CD4-positive, alpha-beta memory T cell (primary cell): ENCODE measurements around the gene RTN4. TPM values are rescaled to one million over a fixed set of nuclear protein-coding genes. Genes with fewer than 3 reads are reported as not detected.
"Not testable (repeated sequence)": the region's sequence is repeated elsewhere in the genome, so short reads cannot be mapped to it uniquely, and the experiment has no call there.

Experiments used
- CTCF ChIA-PET: fragments of 350-600 bp; sonication (Branson Sonifier 250); formaldehyde crosslinking; loops from one replicate; lab custom pipeline; 2021; ENCODE audit warnings: inconsistent platforms; ENCODE audit not compliant: partially characterized antibody; lab: Charles Lee
- POLR2A ChIA-PET: fragments of 350-600 bp; sonication (Branson Sonifier 250); formaldehyde crosslinking; loops from one replicate; lab custom pipeline; 2021; ENCODE audit not compliant: partially characterized antibody; lab: Charles Lee
- DNase-seq, 5 donors: peaks; one replicate each; pipeline versions ENCODE4 v3.0.0 to v3.0.0-alpha.2; 2020 to 2022; ENCODE audit warnings: mixed read lengths in 1 of 5
- H3K27ac ChIP-seq: one replicate; pipeline ENCODE4 v1.7.0; 2013; ENCODE audit warnings: low read depth, low read length
- H3K27me3 ChIP-seq: 2 replicates; pipeline ENCODE4 v1.7.0; 2013; ENCODE audit warnings: mild to moderate bottlenecking, low read length, moderate library complexity; ENCODE audit not compliant: insufficient read depth
- H3K36me3 ChIP-seq: 2 replicates; pipeline ENCODE4 v1.7.0; 2013; ENCODE audit warnings: mild to moderate bottlenecking, low read length, moderate library complexity; ENCODE audit not compliant: insufficient read depth
- H3K4me1 ChIP-seq: 2 replicates; pipeline ENCODE4 v1.7.0; 2013; ENCODE audit warnings: mild to moderate bottlenecking, low read length, moderate library complexity; ENCODE audit not compliant: insufficient read depth
- H3K4me3 ChIP-seq, 2 donors: one replicate each; pipeline ENCODE4 v1.7.0; 2013; ENCODE audit warnings: low read length in 2 of 2, mild to moderate bottlenecking in 1 of 2
- H3K9me3 ChIP-seq, 2 donors: one replicate each; pipeline ENCODE4 v1.7.0; 2013; ENCODE audit warnings: low read length in 2 of 2, control low read depth in 1 of 2; ENCODE audit not compliant: control insufficient read depth in 1 of 2
- H3K27ac Mint-ChIP-seq, 7 donors: one replicate each; pipeline ENCODE4 v1.8.0; 2020 to 2021; ENCODE audit warnings: mixed read lengths in 7 of 7, mild to moderate bottlenecking in 6 of 7, inconsistent platforms in 3 of 7, moderate library complexity in 3 of 7
- H3K27me3 Mint-ChIP-seq, 2 donors: one replicate each; pipeline ENCODE4 v1.8.0; 2020 to 2021; ENCODE audit warnings: mixed read lengths in 2 of 2
- H3K36me3 Mint-ChIP-seq, 2 donors: one replicate each; pipeline ENCODE4 v1.8.0; 2020 to 2021; ENCODE audit warnings: mixed read lengths in 2 of 2, inconsistent platforms in 1 of 2, mild to moderate bottlenecking in 1 of 2
- H3K4me1 Mint-ChIP-seq, 4 donors: one replicate each; pipeline ENCODE4 v1.8.0; 2020 to 2021; ENCODE audit warnings: mixed read lengths in 4 of 4, mild to moderate bottlenecking in 1 of 4
- H3K4me3 Mint-ChIP-seq, 8 donors: one replicate each; pipeline ENCODE4 v1.8.0; 2020 to 2021; ENCODE audit warnings: mixed read lengths in 8 of 8, mild to moderate bottlenecking in 7 of 8, moderate library complexity in 6 of 8, inconsistent platforms in 3 of 8
- H3K9me3 Mint-ChIP-seq, 8 donors: one replicate each; pipeline ENCODE4 v1.8.0; 2020 to 2021; ENCODE audit warnings: mixed read lengths in 8 of 8, mild to moderate bottlenecking in 5 of 8, inconsistent platforms in 3 of 8, moderate library complexity in 1 of 8
- intact Hi-C: fragments of 100-400 bp; cut with micrococcal nuclease; formaldehyde crosslinking; loops from one replicate; pipeline ENCODE4 v1.15.1; 2023
- polyA plus RNA-seq, 2 donors: library from polyadenylated mRNA; unstranded; fragments of 300-500 nt; fragmentation: Illumina TruSeq; gene quantifications; one replicate each; pipeline ENCODE4 v1.2.3, GENCODE V29; 2021
- total RNA-seq, 2 experiments: library from RNA; stranded (reverse); gene quantifications; one replicate each; pipeline ENCODE4 v1.2.3, GENCODE V29; 2021

RTN4 gene
- total and polyA plus RNA-seq, 4 experiments from 2014 or later: 73.8 to 90.0 (median 85.2) TPM

GRCh38 chr2:55057474-55057873 lies 7.2 kb upstream of the RTN4 start:
- CTCF ChIA-PET: interaction anchor here (1.6 to 1.9 kb wide), 2 partner anchors 9 to 35 kb away, joined by 4 to 5 read pairs; no protein-coding TSS in a partner anchor
- POLR2A ChIA-PET: no interaction called here
- H3K27me3 ChIP-seq: no peaks in the 10 kb centered on the region
- no peak overlapping the region for H3K4me3 Mint-ChIP-seq
- H3K9me3 Mint-ChIP-seq: no peaks in the 10 kb centered on the region
- no peaks in the 10 kb centered on the region for H3K36me3 ChIP-seq
- peaks cover 10 to 19% (median 12%) of the 10 kb centered on the region in 4 donors for H3K4me1 Mint-ChIP-seq
- no peaks in the 10 kb centered on the region for H3K36me3 Mint-ChIP-seq
- intact Hi-C loops: loop anchor here (10.0 kb wide), 1 partner anchor 943 kb away; the partner anchor contains the start of gene ACYP2
- DNase-seq: no peak
- no peaks in the 10 kb centered on the region for H3K27me3 Mint-ChIP-seq
- no peaks in the 10 kb centered on the region for H3K9me3 ChIP-seq
- no peak overlapping the region for H3K4me3 ChIP-seq
- no peak overlapping the region for H3K27ac ChIP-seq
- peak overlapping the region in 1 of 7 donors; percentile 12 for H3K27ac Mint-ChIP-seq
- H3K4me1 ChIP-seq: peaks cover 23% of the 10 kb centered on the region

- intact Hi-C loops: loop anchor here (10.0 kb wide), 1 partner anchor 941 kb away; the partner anchor contains the start of gene ACYP2
- no peak overlapping the region for H3K27ac ChIP-seq
- no peaks in the 10 kb centered on the region for H3K27me3 Mint-ChIP-seq
These were observed 5.8 kb upstream of the RTN4 start for GRCh38 chr2:55056024-55056521.

GRCh38 chr2:55054106-55054875 lies 4.0 kb upstream of the RTN4 start:
- H3K36me3 Mint-ChIP-seq: peaks cover 0 to 9% of the 10 kb centered on the region in 2 donors
- DNase-seq: no peak
- H3K27ac ChIP-seq: no peak overlapping the region

More at GRCh38 chr2:55056024-55056521, 5.8 kb upstream of the RTN4 start:
- H3K4me3 Mint-ChIP-seq: no peak overlapping the region
- H3K4me1 Mint-ChIP-seq: peaks cover 20 to 33% (median 25%) of the 10 kb centered on the region in 4 donors
- POLR2A ChIA-PET: no interaction called here
- CTCF ChIA-PET: no interaction called here
- H3K27me3 ChIP-seq: no peaks in the 10 kb centered on the region
- no peaks in the 10 kb centered on the region for H3K9me3 ChIP-seq
- H3K4me3 ChIP-seq: no peak overlapping the region
- H3K4me1 ChIP-seq: peaks cover 37% of the 10 kb centered on the region
- H3K9me3 Mint-ChIP-seq: no peaks in the 10 kb centered on the region
- no peaks in the 10 kb centered on the region for H3K36me3 Mint-ChIP-seq
- DNase-seq: no peak
- no peak overlapping the region for H3K27ac Mint-ChIP-seq
- H3K36me3 ChIP-seq: no peaks in the 10 kb centered on the region

GRCh38 chr2:55053225-55053624 lies 3.0 kb upstream of the RTN4 start:
- H3K4me3 Mint-ChIP-seq, H3K9me3 ChIP-seq, H3K9me3 Mint-ChIP-seq, CTCF ChIA-PET, H3K4me3 ChIP-seq, H3K27me3 Mint-ChIP-seq, H3K27me3 ChIP-seq, H3K27ac ChIP-seq, DNase-seq, H3K36me3 ChIP-seq: not testable (repeated sequence)
- intact Hi-C loops: loop anchor here (5.0 to 10.0 kb wide), 3 partner anchors 151 to 938 kb away; partner anchors contain the start of gene ACYP2
- POLR2A ChIA-PET: interaction anchor here (0.7 to 1.1 kb wide), 2 partner anchors 24 to 466 kb away, joined by 3 read pairs; partner anchors contain the start of gene CFAP36
- peaks cover 0 to 15% of the 10 kb centered on the region in 2 donors for H3K36me3 Mint-ChIP-seq
- H3K4me1 Mint-ChIP-seq: peaks cover 28 to 54% (median 36%) of the 10 kb centered on the region in 4 donors
- H3K27ac Mint-ChIP-seq: peak overlapping the region in 5 of 7 donors; percentile 8 to 89 (median 24)
- H3K4me1 ChIP-seq: peaks cover 45% of the 10 kb centered on the region

More at GRCh38 chr2:55054106-55054875, 4.0 kb upstream of the RTN4 start:
- intact Hi-C loops: loop anchor here (5.0 to 10.0 kb wide), 3 partner anchors 152 to 939 kb away; partner anchors contain the start of gene ACYP2
- Mint-ChIP-seq H3K4me3 (peak overlapping the region in 4 of 8 donors; percentile 34 to 43 (median 38)), H3K27ac (peak overlapping the region in 6 of 7 donors; percentile 32 to 95 (median 70)), H3K9me3 (no peaks in the 10 kb centered on the region), H3K27me3 (no peaks in the 10 kb centered on the region), H3K4me1 (peaks cover 24 to 46% (median 31%) of the 10 kb centered on the region in 4 donors)
- H3K36me3 ChIP-seq: no peaks in the 10 kb centered on the region
- POLR2A ChIA-PET: interaction anchor here (0.6 kb wide), 1 partner anchor 81 kb away, joined by 3 read pairs; no protein-coding TSS in a partner anchor
- peaks cover 40% of the 10 kb centered on the region for H3K4me1 ChIP-seq
- H3K4me3 ChIP-seq: peak overlapping the region in 1 of 2 donors; percentile 15
- no peaks in the 10 kb centered on the region for H3K27me3 ChIP-seq
- CTCF ChIA-PET: no interaction called here
- no peaks in the 10 kb centered on the region for H3K9me3 ChIP-seq

- no peaks in the 10 kb centered on the region for H3K27me3 Mint-ChIP-seq
- intact Hi-C loops: loop anchor here (5.0 to 10.0 kb wide), 3 partner anchors 150 to 938 kb away; partner anchors contain the start of gene ACYP2
- no peaks in the 10 kb centered on the region for H3K9me3 Mint-ChIP-seq
- H3K4me1 Mint-ChIP-seq: peaks cover 34 to 62% (median 43%) of the 10 kb centered on the region in 4 donors
- DNase-seq: peak in 1 of 5 donors; percentile 13
- CTCF ChIA-PET: interaction anchor here (1.1 to 3.2 kb wide), 2 partner anchors 55 to 115 kb away, joined by 3 to 22 read pairs; no protein-coding TSS in a partner anchor
- Histone ChIP-seq H3K4me1 (peaks cover 53% of the 10 kb centered on the region), H3K36me3 (no peaks in the 10 kb centered on the region), H3K27me3 (no peaks in the 10 kb centered on the region), H3K4me3 (peak overlapping the region in 1 of 2 donors; percentile 17), H3K9me3 (no peaks in the 10 kb centered on the region), H3K27ac (peak overlapping the region; percentile 28)
- peak overlapping the region; percentile 8 to 80 (median 50) for H3K4me3 Mint-ChIP-seq
- POLR2A ChIA-PET: interaction anchor here (0.8 to 4.8 kb wide), 8 partner anchors 10 to 467 kb away, joined by 3 to 43 read pairs (median 11); partner anchors contain the start of genes CFAP36, CLHC1 and RPS27A
- H3K27ac Mint-ChIP-seq: peak overlapping the region; percentile 31 to 93 (median 80)
- peaks cover 0 to 15% of the 10 kb centered on the region in 2 donors for H3K36me3 Mint-ChIP-seq
These were observed 2.1 kb upstream of the RTN4 start for GRCh38 chr2:55052129-55053061.
